Kidney (tissue), 14 donors: ENCODE measurements around the gene ARMCX2. TPM values are rescaled to one million over a fixed set of nuclear protein-coding genes. Genes with fewer than 3 reads are reported as not detected.

Source experiments
- DNase-seq, 5 donors: peaks; one replicate each; pipeline ENCODE4 v3.0.0-alpha.2; 2013 to 2020
- FAIRE-seq: peaks from 2 replicates; lab custom pipeline; 2012; peaks lifted over from hg19 to GRCh38; lab: Jason Lieb, UNC
- H3K27ac ChIP-seq, 2 donors: one replicate each; pipeline ENCODE4 v1.7.0; 2013; ENCODE audit warnings: low read depth in 2 of 2, low read length in 2 of 2, inconsistent platforms in 1 of 2
- H3K27me3 ChIP-seq: one replicate; pipeline ENCODE4 v1.7.1; 2013; ENCODE audit warnings: low read length, inconsistent platforms; ENCODE audit not compliant: control insufficient read depth, insufficient read depth
- H3K36me3 ChIP-seq, 3 donors: one replicate each; pipeline versions ENCODE4 v1.7.0 to v1.7.1; 2013; ENCODE audit warnings: low read length in 3 of 3, control low read depth in 1 of 3, inconsistent platforms in 1 of 3; ENCODE audit not compliant: insufficient read depth in 3 of 3, control insufficient read depth in 2 of 3
- H3K4me1 ChIP-seq, 3 donors: one replicate each; pipeline versions ENCODE4 v1.7.0 to v1.7.1; 2013; ENCODE audit warnings: low read length in 3 of 3, inconsistent platforms in 1 of 3, low read depth in 1 of 3; ENCODE audit not compliant: control insufficient read depth in 2 of 3, insufficient read depth in 2 of 3
- H3K4me3 ChIP-seq, 3 donors: one replicate each; pipeline versions ENCODE4 v1.7.0 to v1.8.1; 2013; ENCODE audit warnings: low read length in 3 of 3, control low read depth in 1 of 3, inconsistent platforms in 1 of 3
- H3K9ac ChIP-seq, 3 donors: one replicate each; pipeline versions ENCODE4 v1.7.0 to v1.7.1; 2013; ENCODE audit warnings: low read length in 3 of 3, control low read depth in 1 of 3, inconsistent platforms in 1 of 3
- H3K9me3 ChIP-seq, 3 donors: one replicate each; pipeline versions ENCODE4 v1.7.0 to v1.7.1; 2013; ENCODE audit warnings: low read length in 3 of 3, control low read depth in 1 of 3, inconsistent platforms in 1 of 3; ENCODE audit not compliant: control insufficient read depth in 2 of 3, insufficient read depth in 1 of 3
- CTCF ChIP-seq: IDR thresholded peaks from 3 replicates; pipeline ENCODE4 v1.5.1; 2012; ENCODE audit warnings: mild to moderate bottlenecking, moderate library complexity, borderline replicate concordance; ENCODE audit not compliant: insufficient read depth; ENCODE audit errors: extremely low read depth
- intact Hi-C: fragments of 100-400 bp; cut with DNase I; formaldehyde crosslinking; loops from one replicate; pipeline ENCODE4 v1.11.1; 2022
- polyA plus RNA-seq: library from polyadenylated mRNA; stranded (reverse); fragments of 350-450 nt; fragmentation: Illumina TruSeq; extraction: RNeasy Lipid Tissue Mini Kit (QIAGEN cat#74804); gene quantifications from one replicate; pipeline ENCODE4 v1.2.3, GENCODE V29; 2014; ENCODE audit warnings: low read depth, low replicate concordance; ENCODE audit not compliant: insufficient read depth
- total RNA-seq: library from RNA; stranded (reverse); fragmentation: NEBNext Ultra II Directional; extraction: Animal tissue kit (Norgen Biotek cat#: 25700); gene quantifications from one replicate; pipeline ENCODE4 v1.2.1, GENCODE V29; 2021
- donor health status: control.
- donor health status: control.
- donor health status: control.
- donor health status: control.
- donor health status: control.
- donor health status: DM: yes; HTN: yes; CAD: no.
- donor health status: Normal renal cell carcinoma (clear cell type).

Gene ARMCX2
- total and polyA plus RNA-seq, 2 donors from 2014 or later = 38.4 to 44.0 TPM

GRCh38 chrX:101658661-101659491 is 774 bp downstream of the ARMCX2 start:
- no peak for TF ChIP-seq CTCF
- peak overlapping the region; percentile 48 to 80 (median 73) for H3K9ac ChIP-seq
- FAIRE-seq = no peak
- peaks cover 0 to 5% (median 0%) of the 10 kb centered on the region in 3 donors for H3K36me3 ChIP-seq
- intact Hi-C loops = no loop called here
- H3K27me3 ChIP-seq = peaks cover 4% of the 10 kb centered on the region
- peak; percentile 75 to 92 (median 79) for DNase-seq
- H3K4me1 ChIP-seq = peaks cover 0 to 2% (median 0%) of the 10 kb centered on the region in 3 donors
- H3K27ac ChIP-seq = peak overlapping the region; percentile 71 to 72
- H3K9me3 ChIP-seq = no peaks in the 10 kb centered on the region
- peak overlapping the region; percentile 80 to 84 (median 82) for H3K4me3 ChIP-seq

GRCh38 chrX:101657495-101657894 is 2.2 kb downstream of the ARMCX2 start:
- no peak for DNase-seq
- no peak for TF ChIP-seq CTCF
- H3K9ac ChIP-seq = no peak overlapping the region
- H3K4me1 ChIP-seq = peaks cover 0 to 2% (median 0%) of the 10 kb centered on the region in 3 donors
- H3K36me3 ChIP-seq = peaks cover 0 to 5% (median 0%) of the 10 kb centered on the region in 3 donors
- H3K9me3 ChIP-seq = no peaks in the 10 kb centered on the region
- H3K4me3 ChIP-seq = no peak overlapping the region
- FAIRE-seq = no peak
- intact Hi-C loops = no loop called here
- H3K27ac ChIP-seq = no peak overlapping the region
- H3K27me3 ChIP-seq = no peaks in the 10 kb centered on the region

- DNase-seq = no peak
- intact Hi-C loops = no loop called here
- Histone ChIP-seq H3K4me3 (no peak overlapping the region), H3K27me3 (no peaks in the 10 kb centered on the region), H3K9ac (no peak overlapping the region), H3K9me3 (no peaks in the 10 kb centered on the region), H3K36me3 (peaks cover 0 to 5% (median 0%) of the 10 kb centered on the region in 3 donors), H3K4me1 (peaks cover 0 to 2% (median 0%) of the 10 kb centered on the region in 3 donors), H3K27ac (no peak overlapping the region)
- TF ChIP-seq CTCF = no peak
- no peak for FAIRE-seq
These were observed 2.8 kb downstream of the ARMCX2 start for GRCh38 chrX:101656817-101657216.
